DOHH2 (cell line): ENCODE measurements around the gene IRX1.

Experiments used
- H3F3A ChIP-seq: fragments of 200-600 bp; sonication (generic), shearing (Covaris generic); 2 replicates; pipeline ENCODE4 v1.6.0; 2016; ENCODE audit warnings: antibody characterized with exemption, mild to moderate bottlenecking; ENCODE audit not compliant: control insufficient read depth, insufficient read depth
- H3K27ac ChIP-seq: fragments of 200-600 bp; sonication (generic); 2 replicates; pipeline ENCODE4 v1.5.1; 2014; ENCODE audit warnings: low read depth, mild to moderate bottlenecking, low read length, moderate library complexity
- H3K27me3 ChIP-seq: fragments of 200-600 bp; sonication (generic); 2 replicates; pipeline ENCODE4 v1.6.1; 2014; ENCODE audit warnings: mild to moderate bottlenecking, low read length, mixed read lengths; ENCODE audit not compliant: control insufficient read depth
- H3K36me3 ChIP-seq: fragments of 200-600 bp; sonication (generic); 2 replicates; pipeline ENCODE4 v1.6.1; 2014; ENCODE audit warnings: mild to moderate bottlenecking, low read length, moderate library complexity, mixed read lengths; ENCODE audit not compliant: control insufficient read depth
- H3K4me1 ChIP-seq: fragments of 200-600 bp; sonication (generic); 2 replicates; pipeline ENCODE4 v1.6.1; 2014; ENCODE audit warnings: mild to moderate bottlenecking, low read length, mixed read lengths; ENCODE audit not compliant: control insufficient read depth
- H3K4me2 ChIP-seq: fragments of 200-600 bp; sonication (generic); 2 replicates; pipeline ENCODE4 v1.6.0; 2014; ENCODE audit warnings: mild to moderate bottlenecking, low read length, moderate library complexity
- H3K4me3 ChIP-seq: fragments of 200-600 bp; sonication (generic); 2 replicates; pipeline ENCODE4 v1.5.1; 2014; ENCODE audit warnings: mild to moderate bottlenecking, low read length, mixed read lengths
- H3K79me2 ChIP-seq: fragments of 200-600 bp; sonication (generic); 2 replicates; pipeline ENCODE4 v1.6.1; 2014; ENCODE audit warnings: mild to moderate bottlenecking, low read length, mixed read lengths; ENCODE audit not compliant: control insufficient read depth
- H3K9me2 ChIP-seq: fragments of 200-600 bp; sonication (generic); replicated peaks from 2 replicates; pipeline ENCODE4 v1.6.1; 2014; ENCODE audit warnings: mild to moderate bottlenecking, low read length, mixed read lengths; ENCODE audit not compliant: control insufficient read depth
- H3K9me3 ChIP-seq: fragments of 200-600 bp; sonication (generic); 2 replicates; pipeline ENCODE4 v1.6.1; 2014; ENCODE audit warnings: antibody characterized with exemption, low read length, mixed read lengths; ENCODE audit not compliant: control insufficient read depth, insufficient read depth
- H4K20me1 ChIP-seq: fragments of 200-600 bp; sonication (generic); 2 replicates; pipeline ENCODE4 v1.6.0; 2014; ENCODE audit warnings: low read depth, mild to moderate bottlenecking, antibody characterized with exemption, low read length, moderate library complexity; ENCODE audit not compliant: control insufficient read depth, insufficient read depth
- EZH2phosphoT487 ChIP-seq: fragments of 200-600 bp; sonication (generic); IDR thresholded peaks from 2 replicates; pipeline ENCODE4 v1.6.1; 2017; ENCODE audit warnings: borderline replicate concordance, mild to moderate bottlenecking, antibody characterized with exemption, low read length, moderate library complexity, mixed read lengths
- TF ChIP-seq, protein P1 (sequence below): fragments of 200-600 bp; sonication (generic); IDR thresholded peaks from one replicate; pipeline ENCODE4 v1.5.1; 2014; ENCODE audit warnings: antibody characterized with exemption, mild to moderate bottlenecking, low read depth, low read length; ENCODE audit not compliant: poor library complexity, severe bottlenecking

Gene IRX1

DNA sequence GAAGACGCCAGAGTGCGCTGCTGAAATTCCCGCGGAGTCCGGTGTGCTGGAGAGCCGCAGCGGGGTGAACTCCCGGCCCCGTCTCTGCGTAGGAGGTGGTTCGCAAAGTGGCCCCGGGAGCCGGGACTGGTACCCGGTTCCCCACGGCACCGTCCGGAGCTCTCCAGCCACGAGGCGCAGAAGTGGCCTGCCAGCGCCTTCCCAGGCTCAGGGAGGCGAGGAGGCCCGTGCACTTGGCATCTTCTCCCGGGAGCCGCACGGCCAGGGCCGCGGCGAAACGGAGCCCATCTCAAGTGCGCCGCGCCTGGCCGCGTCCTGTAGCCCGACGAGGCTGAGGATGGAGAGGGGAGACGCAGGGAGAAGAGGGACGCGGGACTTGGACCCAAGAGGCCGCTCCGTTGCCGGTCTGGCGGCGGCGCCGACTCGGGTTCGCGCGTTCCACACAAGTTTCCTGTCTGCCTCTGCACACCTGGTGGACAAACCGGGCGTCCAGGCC lies 1.1 kb upstream of the IRX1 start:
- TF ChIP-seq EZH2phosphoT487, result no peak
- TF ChIP-seq, protein P1, sequence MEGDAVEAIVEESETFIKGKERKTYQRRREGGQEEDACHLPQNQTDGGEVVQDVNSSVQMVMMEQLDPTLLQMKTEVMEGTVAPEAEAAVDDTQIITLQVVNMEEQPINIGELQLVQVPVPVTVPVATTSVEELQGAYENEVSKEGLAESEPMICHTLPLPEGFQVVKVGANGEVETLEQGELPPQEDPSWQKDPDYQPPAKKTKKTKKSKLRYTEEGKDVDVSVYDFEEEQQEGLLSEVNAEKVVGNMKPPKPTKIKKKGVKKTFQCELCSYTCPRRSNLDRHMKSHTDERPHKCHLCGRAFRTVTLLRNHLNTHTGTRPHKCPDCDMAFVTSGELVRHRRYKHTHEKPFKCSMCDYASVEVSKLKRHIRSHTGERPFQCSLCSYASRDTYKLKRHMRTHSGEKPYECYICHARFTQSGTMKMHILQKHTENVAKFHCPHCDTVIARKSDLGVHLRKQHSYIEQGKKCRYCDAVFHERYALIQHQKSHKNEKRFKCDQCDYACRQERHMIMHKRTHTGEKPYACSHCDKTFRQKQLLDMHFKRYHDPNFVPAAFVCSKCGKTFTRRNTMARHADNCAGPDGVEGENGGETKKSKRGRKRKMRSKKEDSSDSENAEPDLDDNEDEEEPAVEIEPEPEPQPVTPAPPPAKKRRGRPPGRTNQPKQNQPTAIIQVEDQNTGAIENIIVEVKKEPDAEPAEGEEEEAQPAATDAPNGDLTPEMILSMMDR, result no peak
- no peaks in the 10 kb centered on the region for H3K9me2 ChIP-seq
- H3K4me3 ChIP-seq, result no peak overlapping the region
- H3K4me1 ChIP-seq, result no peaks in the 10 kb centered on the region
- H3F3A ChIP-seq, result no peaks in the 10 kb centered on the region
- no peaks in the 10 kb centered on the region for H3K27me3 ChIP-seq
- no peak overlapping the region for H3K4me2 ChIP-seq
- no peaks in the 10 kb centered on the region for H3K79me2 ChIP-seq
- H3K27ac ChIP-seq, result no peak overlapping the region
- peaks cover 28% of the 10 kb centered on the region; the same call in 1 of the 2 replicates for H3K9me3 ChIP-seq
- no peaks in the 10 kb centered on the region for H4K20me1 ChIP-seq
- H3K36me3 ChIP-seq, result no peaks in the 10 kb centered on the region

DNA sequence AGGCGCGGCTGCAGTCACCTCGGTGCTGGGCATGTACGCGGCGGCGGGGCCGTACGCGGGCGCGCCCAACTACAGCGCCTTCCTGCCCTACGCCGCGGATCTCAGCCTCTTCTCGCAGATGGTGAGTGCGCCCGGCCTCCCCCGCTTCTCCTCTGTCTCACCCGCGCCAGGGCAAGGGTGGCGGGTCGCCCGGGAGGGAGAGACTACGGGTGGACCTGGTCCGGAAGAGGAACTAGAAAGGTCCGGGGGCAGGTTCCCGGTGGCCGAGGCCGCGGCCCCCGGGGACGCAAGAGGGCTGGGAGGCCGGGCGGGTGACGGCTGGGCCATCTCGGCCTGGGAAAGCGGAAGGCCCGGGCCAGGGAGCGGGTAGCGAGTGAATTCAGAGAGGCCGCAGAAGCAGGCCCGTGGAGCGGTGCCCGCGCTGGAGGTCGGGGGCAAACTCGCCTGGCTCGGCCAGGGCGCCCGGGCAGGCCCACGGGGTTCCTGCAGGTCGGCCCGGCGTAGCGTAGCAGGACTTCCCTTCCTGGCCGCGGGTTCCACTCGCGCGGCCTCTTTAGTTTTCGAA lies 711 bp downstream of the IRX1 start:
- Histone ChIP-seq H3K4me3 (no peak overlapping the region), H4K20me1 (no peaks in the 10 kb centered on the region), H3K79me2 (no peaks in the 10 kb centered on the region), H3F3A (no peaks in the 10 kb centered on the region), H3K27ac (no peak overlapping the region), H3K36me3 (no peaks in the 10 kb centered on the region), H3K4me1 (no peaks in the 10 kb centered on the region), H3K4me2 (no peak overlapping the region), H3K9me2 (no peaks in the 10 kb centered on the region), H3K27me3 (no peaks in the 10 kb centered on the region), H3K9me3 (peaks cover 30% of the 10 kb centered on the region; the same call in 1 of the 2 replicates)
- TF ChIP-seq, protein P1, result no peak
- no peak for TF ChIP-seq EZH2phosphoT487

DNA sequence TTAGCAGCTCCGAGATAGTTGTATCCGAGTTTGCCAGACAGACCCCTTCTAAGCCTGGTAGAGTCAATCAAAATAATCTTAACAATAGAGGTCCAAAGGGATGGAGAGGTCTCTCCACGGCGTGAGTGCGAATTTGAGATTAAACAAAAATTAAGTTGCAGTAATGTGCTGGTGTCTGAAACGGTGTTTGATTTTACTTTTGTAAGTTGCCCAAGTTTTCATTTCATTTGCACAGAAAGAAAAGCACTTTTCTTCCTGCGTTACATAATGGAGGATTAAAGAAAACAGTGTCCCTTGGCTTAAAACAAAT lies 1.2 kb downstream of the IRX1 start:
- Histone ChIP-seq H3K4me1 (no peaks in the 10 kb centered on the region), H3K36me3 (no peaks in the 10 kb centered on the region), H3F3A (no peaks in the 10 kb centered on the region), H3K79me2 (no peaks in the 10 kb centered on the region), H3K27me3 (no peaks in the 10 kb centered on the region), H3K4me2 (no peak overlapping the region), H4K20me1 (no peaks in the 10 kb centered on the region), H3K9me3 (peaks cover 32% of the 10 kb centered on the region; the same call in 1 of the 2 replicates), H3K27ac (no peak overlapping the region), H3K9me2 (no peaks in the 10 kb centered on the region), H3K4me3 (no peak overlapping the region)
- TF ChIP-seq EZH2phosphoT487, result no peak
- TF ChIP-seq, protein P1, result no peak
